Heart right ventricle (tissue), 16 donors: ENCODE data around the gene TOR1B. TPM values are rescaled to one million over a fixed set of nuclear protein-coding genes. Genes with fewer than 3 reads are reported as not detected.

Experiments used
- ATAC-seq, 8 donors: fragments of 200-7000 bp; cut with Tn5 transposase; one replicate each; pipeline ENCODE4 v1.9.1; 2020; ENCODE audit warnings: mild to moderate bottlenecking in 8 of 8, moderate library complexity in 8 of 8, moderate number of reproducible peaks in 1 of 8
- DNase-seq, 2 donors: peaks; one replicate each; pipeline ENCODE4 v3.0.0-alpha.2; 2020
- H3K27ac ChIP-seq, 10 donors: fragments of 200-600 bp; sonication (generic) in 2 of 10; one replicate each; pipeline versions ENCODE4 v1.5.0 to v1.8.0; 2020 to 2022; ENCODE audit warnings: mild to moderate bottlenecking in 3 of 10
- H3K27me3 ChIP-seq, 7 donors: fragments of 200-600 bp; one replicate each; pipeline ENCODE4 v1.8.0; 2021 to 2022; ENCODE audit warnings: mild to moderate bottlenecking in 2 of 7
- H3K36me3 ChIP-seq, 9 donors: fragments of 200-600 bp; sonication (generic) in 1 of 9; one replicate each; pipeline versions ENCODE4 v1.5.0 to v1.8.0; 2020 to 2022; ENCODE audit warnings: mild to moderate bottlenecking in 2 of 9
- H3K4me1 ChIP-seq, 9 donors: fragments of 200-600 bp; sonication (generic) in 1 of 9; one replicate each; pipeline versions ENCODE4 v1.5.0 to v1.8.0; 2020 to 2022; ENCODE audit warnings: mild to moderate bottlenecking in 4 of 9
- H3K4me3 ChIP-seq, 10 donors: fragments of 200-600 bp; sonication (generic) in 2 of 10; one replicate each; pipeline versions ENCODE4 v1.5.0 to v1.8.0; 2020 to 2022; ENCODE audit warnings: mild to moderate bottlenecking in 7 of 10, moderate library complexity in 2 of 10
- H3K9me3 ChIP-seq, 11 donors: fragments of 200-600 bp in 10 of 11; sonication (generic) in 2 of 11; one replicate each; pipeline versions ENCODE4 v1.5.0 to v1.8.0; 2013 to 2022; ENCODE audit warnings: mild to moderate bottlenecking in 2 of 11, control low read depth in 1 of 11, moderate library complexity in 1 of 11
- CTCF ChIP-seq, 9 donors: fragments of 200-600 bp; sonication (generic) in 2 of 9; IDR thresholded peaks; one replicate each; pipeline versions ENCODE4 v1.5.0 to v1.8.0; 2021 to 2022; ENCODE audit warnings: antibody characterized with exemption in 9 of 9, mild to moderate bottlenecking in 5 of 9, moderate library complexity in 1 of 9
- WGBS, 2 donors: extraction: QIAGEN DNeasy Blood & Tissue Kit; methylation state at CpG; one replicate each; pipeline ENCODE4 v1.1.7; 2013; ENCODE audit warnings: inconsistent platforms in 1 of 2; 5-methylcytosine and 5-hydroxymethylcytosine counted together
- intact Hi-C, 10 donors: fragments of 100-400 bp; cut with DNase I; formaldehyde crosslinking; loops; one replicate each; pipeline versions ENCODE4 v1.11.1 to v1.14.2; 2022
- polyA plus RNA-seq, 2 donors: library from polyadenylated mRNA; stranded (reverse); fragments of 200-250 nt; gene quantifications; one replicate each; pipeline ENCODE4 v1.2.3, GENCODE V29; 2013
- total RNA-seq, 10 donors: library from RNA; stranded (reverse); fragmentation: NEBNext Ultra II Directional in 3 of 10; extraction: Animal tissue kit (Norgen Biotek cat#: 25700) in 3 of 10; gene quantifications; one replicate each; pipeline versions ENCODE4 v1.2.1 to v1.2.4, GENCODE V29; 2021 to 2023
- donor health status: Arrhythmogenic right ventricular cardiomyopathy.
- donor health status: ischemic (EF 13 %, LVEDD 7.1; RV severe dilation, severe dysfunction).
- donor health status: healthy with polysubstance abuse.
- donor health status: DM: no; HTN: yes; CAD: no.
- donor health status: DM: no; HTN: no; CAD: no.
- donor health status: ischemic (EF 25% LVEDD 6.9; RV normal size, moderate dysfunction).
- donor health status: ischemic (EF 25% LVEDD 5.7; RV mildly dilated, moderate dysfunction).
- donor health status: healthy.
- donor health status: DM: yes; HTN: yes; CAD: no.
- donor health status: Ischemic cardiomyopathy.
- donor health status: ischemic (EF 35%, LVEDD 5.7; RV mildly dilated, moderate dysfunction).
- donor health status: nonischemic (EF 11% LVEDD 7.7; RV severe dilation, severe dysfunction).
- donor health status: DM: yes; HTN: yes; CAD: no.
- donor health status: PGD.
- donor health status: ischemic (EF 29% LVEDD 5.4; RV normal size, mild dysfunction).
- donor health status: nonischemic (EF 23%, LVEDD 6.1; RV moderate dilation, normal function).

The TOR1B gene
- total and polyA plus RNA-seq, 12 donors: 6.4 to 13.8 (median 11.0) TPM

DNA sequence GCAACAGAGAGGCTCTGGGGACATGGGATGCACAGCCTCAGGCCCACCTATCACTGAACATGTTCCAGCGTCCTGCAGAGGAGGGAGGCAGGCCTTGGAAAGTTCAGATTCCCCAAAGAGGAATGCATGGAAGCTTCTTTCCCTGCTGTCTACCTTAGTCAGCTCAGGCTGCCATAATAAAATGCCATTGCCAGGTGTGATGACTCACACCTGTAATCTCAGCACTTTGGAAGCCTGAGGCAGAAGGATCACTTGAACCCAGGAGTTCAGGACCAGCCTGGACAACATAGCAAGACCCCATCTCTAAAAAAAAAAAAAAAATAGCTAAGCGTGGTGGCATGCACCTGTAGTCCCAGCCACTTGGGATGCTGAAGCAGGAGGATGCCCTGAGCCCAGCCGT is 24.5 kb upstream of the TOR1B start:
- no peaks in the 10 kb centered on the region for H3K27me3 ChIP-seq
- ATAC-seq (no peak), DNase-seq (no peak)
- 85 to 91% methylated on average over 3 of the region's 3 CpGs for WGBS, 2 donors
- no peak overlapping the region for H3K4me3 ChIP-seq
- TF ChIP-seq CTCF (IDR thresholded peaks at IDR 0.05): no peak
- no peaks in the 10 kb centered on the region for H3K36me3 ChIP-seq
- no peaks in the 10 kb centered on the region for H3K9me3 ChIP-seq
- intact Hi-C loops: loop anchor here in 1 of 10 donors (10.0 kb wide), 1 partner anchor 644 kb away; no protein-coding TSS in a partner anchor
- H3K4me1 ChIP-seq: peaks cover 0 to 49% (median 16%) of the 10 kb centered on the region in 9 donors
- H3K27ac ChIP-seq: no peak overlapping the region

- 94 to 98% methylated on average over 7 of the region's 7 CpGs for WGBS, 2 donors
- Histone ChIP-seq H3K4me1 (peaks cover 0 to 43% (median 16%) of the 10 kb centered on the region in 9 donors), H3K4me3 (no peak overlapping the region), H3K36me3 (no peaks in the 10 kb centered on the region), H3K27me3 (no peaks in the 10 kb centered on the region), H3K27ac (no peak overlapping the region), H3K9me3 (no peaks in the 10 kb centered on the region)
- no peak for ATAC-seq
- no peak for TF ChIP-seq CTCF (IDR thresholded peaks at IDR 0.05)
- no peak for DNase-seq
- intact Hi-C loops: loop anchor here in 9 of 10 donors (5.0 to 10.0 kb wide), 4 partner anchors 42 to 647 kb away; partner anchors contain the start of gene ASB6 (in 4 of the 9)
These were observed 23.3 kb upstream of the TOR1B start for GRCh38 chr9:129779560-129780190.

DNA sequence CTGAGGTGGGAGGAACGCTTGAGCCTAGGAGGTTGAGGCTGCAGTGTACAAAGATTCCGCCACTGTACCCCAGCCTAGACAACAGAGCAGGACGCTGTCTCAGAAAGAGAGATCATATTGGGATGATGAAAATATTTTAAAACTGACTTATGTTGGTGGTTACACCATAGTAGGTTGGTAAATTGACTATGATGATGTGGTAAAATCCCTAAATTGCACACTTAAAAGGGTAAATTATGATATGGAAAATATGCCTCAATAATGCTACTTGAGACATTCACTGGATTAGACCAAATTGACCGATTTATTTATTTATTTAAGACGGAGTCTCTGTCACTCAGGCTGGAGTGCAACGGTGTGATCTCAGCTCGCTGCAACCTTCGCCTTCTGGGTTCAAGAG is 21.9 kb upstream of the TOR1B start:
- Histone ChIP-seq H3K4me1 (peaks cover 0 to 29% (median 16%) of the 10 kb centered on the region in 9 donors), H3K27ac (no peak overlapping the region), H3K4me3 (no peak overlapping the region), H3K36me3 (no peaks in the 10 kb centered on the region), H3K9me3 (no peaks in the 10 kb centered on the region), H3K27me3 (peaks cover 0 to 6% (median 0%) of the 10 kb centered on the region in 7 donors)
- intact Hi-C loops: loop anchor here in 9 of 10 donors (5.0 to 10.0 kb wide), 4 partner anchors 44 to 649 kb away; partner anchors contain the start of gene ASB6 (in 4 of the 9)
- no peak for TF ChIP-seq CTCF (IDR thresholded peaks at IDR 0.05)
- WGBS, 2 donors: 81% methylated on average over 8 of the region's 8 CpGs
- no peak for DNase-seq
- ATAC-seq: no peak

GRCh38 chr9:129781981-129782380 is 21.0 kb upstream of the TOR1B start:
- Histone ChIP-seq H3K36me3 (no peaks in the 10 kb centered on the region), H3K4me3 (no peak overlapping the region), H3K4me1 (peaks cover 0 to 21% (median 10%) of the 10 kb centered on the region in 9 donors), H3K27me3 (peaks cover 0 to 6% (median 0%) of the 10 kb centered on the region in 7 donors), H3K27ac (no peak overlapping the region), H3K9me3 (no peaks in the 10 kb centered on the region)
- 64 to 74% methylated on average over 5 of the region's 5 CpGs for WGBS, 2 donors
- ATAC-seq (no peak), DNase-seq (no peak)
- intact Hi-C loops: loop anchor here (2.0 to 10.0 kb wide), 9 partner anchors 43 to 651 kb away; partner anchors contain the start of gene ASB6 (in 5 of the 10)
- TF ChIP-seq CTCF (IDR thresholded peaks at IDR 0.05): no peak
